Lower leg skin (tissue), 3 donors: Measurements from ENCODE around the gene PRAMEF8.
"Not testable (repeated sequence)": the region's sequence is repeated elsewhere in the genome, so short reads cannot be mapped to it uniquely, and the experiment has no call there.

Source experiments
- POLR2A ChIP-seq, 2 donors: fragments of 450-650 bp; IDR thresholded peaks; one replicate each; pipeline ENCODE4 v1.6.1; 2016 to 2017; ENCODE audit warnings: antibody characterized with exemption in 2 of 2, mild to moderate bottlenecking in 1 of 2, moderate library complexity in 1 of 2
- TF ChIP-seq, protein P1 (sequence below), 3 donors: fragments of 450-650 bp; IDR thresholded peaks; one replicate each; pipeline ENCODE4 v1.5.1; 2016; ENCODE audit warnings: antibody characterized with exemption in 3 of 3, mild to moderate bottlenecking in 3 of 3, moderate library complexity in 2 of 3

- TF ChIP-seq, protein P1, sequence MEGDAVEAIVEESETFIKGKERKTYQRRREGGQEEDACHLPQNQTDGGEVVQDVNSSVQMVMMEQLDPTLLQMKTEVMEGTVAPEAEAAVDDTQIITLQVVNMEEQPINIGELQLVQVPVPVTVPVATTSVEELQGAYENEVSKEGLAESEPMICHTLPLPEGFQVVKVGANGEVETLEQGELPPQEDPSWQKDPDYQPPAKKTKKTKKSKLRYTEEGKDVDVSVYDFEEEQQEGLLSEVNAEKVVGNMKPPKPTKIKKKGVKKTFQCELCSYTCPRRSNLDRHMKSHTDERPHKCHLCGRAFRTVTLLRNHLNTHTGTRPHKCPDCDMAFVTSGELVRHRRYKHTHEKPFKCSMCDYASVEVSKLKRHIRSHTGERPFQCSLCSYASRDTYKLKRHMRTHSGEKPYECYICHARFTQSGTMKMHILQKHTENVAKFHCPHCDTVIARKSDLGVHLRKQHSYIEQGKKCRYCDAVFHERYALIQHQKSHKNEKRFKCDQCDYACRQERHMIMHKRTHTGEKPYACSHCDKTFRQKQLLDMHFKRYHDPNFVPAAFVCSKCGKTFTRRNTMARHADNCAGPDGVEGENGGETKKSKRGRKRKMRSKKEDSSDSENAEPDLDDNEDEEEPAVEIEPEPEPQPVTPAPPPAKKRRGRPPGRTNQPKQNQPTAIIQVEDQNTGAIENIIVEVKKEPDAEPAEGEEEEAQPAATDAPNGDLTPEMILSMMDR (IDR thresholded peaks at IDR 0.05) = not testable (repeated sequence)
- TF ChIP-seq POLR2A (IDR thresholded peaks at IDR 0.05) = not testable (repeated sequence)
Measured at GRCh38 chr1:13265124-13265523, 19.8 kb downstream of the PRAMEF8 start.
